Ascending aorta (tissue), 2 donors: Measurements from ENCODE around the gene FZR1. TPM values are rescaled to one million over a fixed set of nuclear protein-coding genes. Genes with fewer than 3 reads are reported as not detected.
A peak's percentile ranks its signal among the peaks of the same experiment; 100 is the strongest.

ENCODE experiments used
- DNase-seq, 2 donors: peaks; one replicate each; pipeline ENCODE4 v3.0.0-alpha.2; 2019; ENCODE audit warnings: low spot score in 2 of 2
- H3K27ac ChIP-seq, 2 donors: fragments of 200-600 bp; sonication (generic); one replicate each; pipeline ENCODE4 v1.5.1; 2016 to 2017; ENCODE audit warnings: mild to moderate bottlenecking in 1 of 2
- H3K27me3 ChIP-seq: fragments of 200-600 bp; sonication (generic); one replicate; pipeline ENCODE4 v1.5.1; 2017
- H3K36me3 ChIP-seq, 2 donors: fragments of 200-600 bp; sonication (generic); one replicate each; pipeline ENCODE4 v1.5.1; 2016
- H3K4me1 ChIP-seq, 2 donors: fragments of 200-600 bp; sonication (generic); one replicate each; pipeline ENCODE4 v1.5.1; 2016 to 2017; ENCODE audit warnings: mild to moderate bottlenecking in 1 of 2
- H3K4me3 ChIP-seq, 2 donors: fragments of 200-600 bp; sonication (generic); one replicate each; pipeline ENCODE4 v1.5.1; 2016 to 2017; ENCODE audit warnings: mild to moderate bottlenecking in 1 of 2
- H3K9me3 ChIP-seq, 2 donors: fragments of 200-600 bp; sonication (generic); one replicate each; pipeline ENCODE4 v1.5.1; 2016
- CTCF ChIP-seq, 3 experiments: fragments of 200-600 bp in 2 of 3; fragments of 450-650 bp in 1 of 3; sonication (generic) in 2 of 3; IDR thresholded peaks; one replicate each; pipeline ENCODE4 v1.5.1; 2016 to 2019; ENCODE audit warnings: antibody characterized with exemption in 3 of 3, mild to moderate bottlenecking in 1 of 3, moderate library complexity in 1 of 3
- intact Hi-C: fragments of 100-400 bp; cut with DNase I; formaldehyde crosslinking; loops from one replicate; pipeline ENCODE4 v1.15.1; 2023
- total RNA-seq: library from RNA; depleted of rRNA; stranded (reverse); fragments of >200 nt; gene quantifications from one replicate; pipeline ENCODE4 v1.1.0, GENCODE V29; 2016

The FZR1 gene
- total RNA-seq, 1 donor from 2014 or later = 56.8 TPM

- Histone ChIP-seq H3K36me3 (peaks cover 0 to 6% of the 10 kb centered on the region in 2 donors), H3K27ac (no peak overlapping the region), H3K27me3 (no peaks in the 10 kb centered on the region), H3K4me3 (no peak overlapping the region), H3K9me3 (no peaks in the 10 kb centered on the region), H3K4me1 (peaks cover 8 to 21% of the 10 kb centered on the region in 2 donors)
- intact Hi-C loops = no loop called here
- DNase-seq = no peak
- TF ChIP-seq CTCF (IDR thresholded peaks at IDR 0.05) = no peak
Observed at GRCh38 chr19:3575260-3575741, 69.2 kb downstream of the FZR1 start.

- no peaks in the 10 kb centered on the region for H3K9me3 ChIP-seq
- DNase-seq = no peak
- H3K27ac ChIP-seq = peak overlapping the region in 1 of 2 donors; percentile 56
- no peaks in the 10 kb centered on the region for H3K27me3 ChIP-seq
- H3K36me3 ChIP-seq = peaks cover 0 to 6% of the 10 kb centered on the region in 2 donors
- peak overlapping the region; percentile 27 to 36 for H3K4me3 ChIP-seq
- H3K4me1 ChIP-seq = peaks cover 8 to 23% of the 10 kb centered on the region in 2 donors
- intact Hi-C loops = no loop called here
- TF ChIP-seq CTCF (IDR thresholded peaks at IDR 0.05) = no peak
Observed at GRCh38 chr19:3575949-3576673, 70.0 kb downstream of the FZR1 start.

- no peak for TF ChIP-seq CTCF (IDR thresholded peaks at IDR 0.05)
- Histone ChIP-seq H3K27me3 (no peaks in the 10 kb centered on the region), H3K9me3 (no peaks in the 10 kb centered on the region), H3K36me3 (peaks cover 0 to 6% of the 10 kb centered on the region in 2 donors), H3K27ac (peak overlapping the region; percentile 47 to 56), H3K4me1 (peaks cover 4 to 22% of the 10 kb centered on the region in 2 donors), H3K4me3 (peak overlapping the region; percentile 27 to 36)
- intact Hi-C loops = no loop called here
- no peak for DNase-seq
Observed at GRCh38 chr19:3576696-3577443, 70.8 kb downstream of the FZR1 start.

- H3K9me3 ChIP-seq = no peaks in the 10 kb centered on the region
- no peak for TF ChIP-seq CTCF (IDR thresholded peaks at IDR 0.05)
- H3K4me3 ChIP-seq = no peak overlapping the region
- no peak for DNase-seq
- peak overlapping the region in 1 of 2 donors; percentile 47 for H3K27ac ChIP-seq
- H3K36me3 ChIP-seq = peaks cover 0 to 6% of the 10 kb centered on the region in 2 donors
- intact Hi-C loops = no loop called here
- H3K27me3 ChIP-seq = no peaks in the 10 kb centered on the region
- peaks cover 0 to 17% of the 10 kb centered on the region in 2 donors for H3K4me1 ChIP-seq
Observed at GRCh38 chr19:3577723-3578344, 71.7 kb downstream of the FZR1 start.

GRCh38 chr19:3578390-3578789 lies 72.3 kb downstream of the FZR1 start:
- H3K27ac ChIP-seq = no peak overlapping the region
- no peaks in the 10 kb centered on the region for H3K27me3 ChIP-seq
- peaks cover 0 to 6% of the 10 kb centered on the region in 2 donors for H3K36me3 ChIP-seq
- intact Hi-C loops = no loop called here
- no peak for TF ChIP-seq CTCF (IDR thresholded peaks at IDR 0.05)
- no peak overlapping the region for H3K4me3 ChIP-seq
- peaks cover 0 to 17% of the 10 kb centered on the region in 2 donors for H3K4me1 ChIP-seq
- no peak for DNase-seq
- H3K9me3 ChIP-seq = no peaks in the 10 kb centered on the region
